Peyer's patch (tissue), 4 donors: Measurements from ENCODE around the gene RSPH1.

Experiments used
- CTCF ChIP-seq, 6 experiments: fragments of 450-650 bp in 4 of 6; fragments of 200-600 bp in 2 of 6; sonication (generic) in 1 of 6; IDR thresholded peaks; one replicate each; pipeline ENCODE4 v1.5.1; 2017 to 2019; ENCODE audit warnings: antibody characterized with exemption in 6 of 6, mild to moderate bottlenecking in 3 of 6, moderate library complexity in 1 of 6
- POLR2A ChIP-seq, 2 donors: fragments of 450-650 bp; IDR thresholded peaks; one replicate each; pipeline ENCODE4 v1.5.1; 2017; ENCODE audit warnings: antibody characterized with exemption in 2 of 2, mild to moderate bottlenecking in 2 of 2, moderate library complexity in 2 of 2

- TF ChIP-seq POLR2A (IDR thresholded peaks at IDR 0.05), result no peak
- no peak for TF ChIP-seq CTCF (IDR thresholded peaks at IDR 0.05)
Observed at GRCh38 chr21:42446531-42446930, 49.5 kb downstream of the RSPH1 start.
